Transverse colon (tissue), 4 donors: ENCODE results near the gene EGLN2. TPM values are rescaled to one million over a fixed set of nuclear protein-coding genes. Genes with fewer than 3 reads are reported as not detected.
A peak's percentile ranks its signal among the peaks of the same experiment; 100 is the strongest.

Experiments
- DNase-seq: peaks from one replicate; pipeline ENCODE4 v3.0.0-alpha.2; 2019
- H3K27ac ChIP-seq, 4 donors: fragments of 200-600 bp; sonication (generic); 2 replicates each; pipeline ENCODE4 v1.5.1; 2016 to 2018; ENCODE audit warnings: inconsistent platforms in 4 of 4
- H3K27me3 ChIP-seq: fragments of 200-600 bp; sonication (generic); 2 replicates; pipeline ENCODE4 v1.5.1; 2017; ENCODE audit warnings: inconsistent platforms
- H3K36me3 ChIP-seq, 4 donors: fragments of 200-600 bp; sonication (generic); 2 replicates each; pipeline ENCODE4 v1.5.1; 2017 to 2019; ENCODE audit warnings: inconsistent platforms in 4 of 4
- H3K4me1 ChIP-seq, 4 donors: fragments of 200-600 bp; sonication (generic); 2 replicates each; pipeline ENCODE4 v1.5.1; 2017 to 2020; ENCODE audit warnings: inconsistent platforms in 4 of 4
- H3K4me3 ChIP-seq, 4 donors: fragments of 200-600 bp; sonication (generic); 1 replicate in 1 of 4; 2 replicates in 3 of 4; pipeline versions ENCODE4 v1.5.1 to v1.6.1; 2017 to 2019; ENCODE audit warnings: inconsistent platforms in 4 of 4
- H3K9me3 ChIP-seq, 2 donors: fragments of 200-600 bp; sonication (generic); 2 replicates each; pipeline ENCODE4 v1.5.1; 2017 to 2019; ENCODE audit warnings: inconsistent platforms in 2 of 2
- EP300 ChIP-seq: sonication (generic); formaldehyde crosslinking; IDR thresholded peaks from one replicate; pipeline ENCODE4 v1.6.1; 2017; ENCODE audit warnings: antibody characterized with exemption, low read depth
- POLR2A ChIP-seq: fragments of 450-650 bp; IDR thresholded peaks from one replicate; pipeline ENCODE4 v1.6.1; 2016; ENCODE audit warnings: antibody characterized with exemption, mild to moderate bottlenecking, moderate library complexity
- POLR2AphosphoS5 ChIP-seq, 3 donors: sonication (generic); formaldehyde crosslinking; IDR thresholded peaks; one replicate each; pipeline ENCODE4 v1.6.1; 2016; ENCODE audit warnings: antibody characterized with exemption in 3 of 3
- WGBS, 2 donors: methylation state at CpG; one replicate each; pipeline ENCODE4 v1.1.5; 2018; ENCODE audit warnings: low coverage in 1 of 2; 5-methylcytosine and 5-hydroxymethylcytosine counted together
- in situ Hi-C, 4 donors: fragments of 200-750 bp; cut with MboI; loops; one replicate each; pipeline versions ENCODE4 v1.15.0 to v1.15.1; 2017; ENCODE audit warnings: low sequenced_read_pairs in 3 of 4, low pct_ligation_motif_present in 1 of 4, low pct_unique_long_range_greater_than_20kb in 1 of 4
- intact Hi-C: fragments of 100-400 bp; cut with DNase I; formaldehyde crosslinking; loops from one replicate; pipeline ENCODE4 v1.15.1; 2023; ENCODE audit warnings: low total_unique reads
- total RNA-seq, 4 donors: library from RNA; depleted of rRNA; stranded (reverse); fragments of >200 nt; gene quantifications; one replicate each; pipeline ENCODE4 v1.1.0, GENCODE V29; 2016
- TF ChIP-seq, protein P1 (sequence below), 5 experiments: fragments of 200-600 bp in 3 of 5; fragments of 450-650 bp in 2 of 5; sonication (generic) in 3 of 5; IDR thresholded peaks; 1 replicate in 2 of 5; 2 replicates in 3 of 5; pipeline ENCODE4 v1.5.1; 2016 to 2017; ENCODE audit warnings: antibody characterized with exemption in 5 of 5, inconsistent platforms in 3 of 5, mild to moderate bottlenecking in 2 of 5, moderate library complexity in 1 of 5

The EGLN2 gene
- total RNA-seq, 4 donors from 2014 or later, result 102 to 123 (median 115) TPM

DNA sequence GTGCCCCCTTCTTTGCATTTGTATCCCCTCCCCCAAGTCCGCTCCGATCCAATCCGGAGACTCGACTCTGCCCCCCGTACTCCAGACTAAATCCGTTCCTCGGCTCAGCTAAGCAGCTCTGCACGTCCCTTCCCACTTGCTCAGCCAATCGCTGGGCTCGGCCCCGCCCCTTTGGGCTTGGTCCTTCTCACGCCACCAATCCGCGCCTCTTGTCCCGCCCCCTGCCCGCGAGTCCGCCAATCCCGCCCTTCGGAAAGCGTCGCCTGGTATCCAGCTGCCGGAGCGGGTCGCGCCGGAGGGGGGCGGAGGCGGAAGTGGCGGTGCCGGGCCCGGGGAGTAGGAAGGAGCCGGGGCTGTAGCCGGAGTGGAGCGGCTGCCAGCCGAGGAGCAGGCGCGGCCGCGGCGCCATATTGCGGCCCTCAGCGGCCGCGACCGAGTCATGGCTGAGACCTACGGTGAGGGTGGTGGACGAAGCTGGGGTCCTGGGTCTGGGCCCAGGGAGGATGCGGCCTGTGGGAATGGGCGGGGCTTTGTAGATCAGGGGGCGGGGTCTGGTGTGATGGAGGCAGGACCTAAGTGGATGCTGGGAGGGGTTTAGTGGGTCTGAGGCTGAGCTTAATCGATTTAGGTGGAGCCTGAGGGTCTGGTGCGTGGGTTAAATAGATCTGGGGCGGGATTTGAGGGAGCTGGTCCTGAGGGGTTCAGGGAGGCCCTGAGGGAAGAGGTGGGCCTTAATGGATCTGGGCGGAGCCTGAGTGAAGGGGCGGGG, 20.9 kb upstream of the EGLN2 start, which contains the start of gene RAB4B:
Gene RAB4B (plus strand): TSS at position 311 of the 769 bp plus-strand sequence. CDS start 129 bp downstream, at position 440.
- Histone ChIP-seq H3K27ac (peak within 1 kb of the TSS; percentile 97 to 99 (median 98)), H3K4me3 (peak within 1 kb of the TSS; percentile 52 to 88 (median 74)), H3K36me3 (no peaks in the 10 kb centered on the region), H3K4me1 (peaks cover 13 to 22% (median 15%) of the 10 kb centered on the region in 4 donors), H3K27me3 (no peaks in the 10 kb centered on the region), H3K9me3 (no peaks in the 10 kb centered on the region)
- peak; percentile 100 for DNase-seq
- in situ Hi-C loops (no loop called here), intact Hi-C loops (no loop called here)
- WGBS, 2 donors, result 0% methylated on average over 3 to 47 of the region's 56 CpGs
- no peak for TF ChIP-seq EP300
- TF ChIP-seq POLR2AphosphoS5 (IDR thresholded peaks at IDR 0.05), result peak; percentile 87 to 94 (median 89)
- TF ChIP-seq POLR2A, result peak; percentile 94
- TF ChIP-seq, protein P1, sequence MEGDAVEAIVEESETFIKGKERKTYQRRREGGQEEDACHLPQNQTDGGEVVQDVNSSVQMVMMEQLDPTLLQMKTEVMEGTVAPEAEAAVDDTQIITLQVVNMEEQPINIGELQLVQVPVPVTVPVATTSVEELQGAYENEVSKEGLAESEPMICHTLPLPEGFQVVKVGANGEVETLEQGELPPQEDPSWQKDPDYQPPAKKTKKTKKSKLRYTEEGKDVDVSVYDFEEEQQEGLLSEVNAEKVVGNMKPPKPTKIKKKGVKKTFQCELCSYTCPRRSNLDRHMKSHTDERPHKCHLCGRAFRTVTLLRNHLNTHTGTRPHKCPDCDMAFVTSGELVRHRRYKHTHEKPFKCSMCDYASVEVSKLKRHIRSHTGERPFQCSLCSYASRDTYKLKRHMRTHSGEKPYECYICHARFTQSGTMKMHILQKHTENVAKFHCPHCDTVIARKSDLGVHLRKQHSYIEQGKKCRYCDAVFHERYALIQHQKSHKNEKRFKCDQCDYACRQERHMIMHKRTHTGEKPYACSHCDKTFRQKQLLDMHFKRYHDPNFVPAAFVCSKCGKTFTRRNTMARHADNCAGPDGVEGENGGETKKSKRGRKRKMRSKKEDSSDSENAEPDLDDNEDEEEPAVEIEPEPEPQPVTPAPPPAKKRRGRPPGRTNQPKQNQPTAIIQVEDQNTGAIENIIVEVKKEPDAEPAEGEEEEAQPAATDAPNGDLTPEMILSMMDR (IDR thresholded peaks at IDR 0.05), result peak in 2 of 5 experiments; percentile 28 to 51

DNA sequence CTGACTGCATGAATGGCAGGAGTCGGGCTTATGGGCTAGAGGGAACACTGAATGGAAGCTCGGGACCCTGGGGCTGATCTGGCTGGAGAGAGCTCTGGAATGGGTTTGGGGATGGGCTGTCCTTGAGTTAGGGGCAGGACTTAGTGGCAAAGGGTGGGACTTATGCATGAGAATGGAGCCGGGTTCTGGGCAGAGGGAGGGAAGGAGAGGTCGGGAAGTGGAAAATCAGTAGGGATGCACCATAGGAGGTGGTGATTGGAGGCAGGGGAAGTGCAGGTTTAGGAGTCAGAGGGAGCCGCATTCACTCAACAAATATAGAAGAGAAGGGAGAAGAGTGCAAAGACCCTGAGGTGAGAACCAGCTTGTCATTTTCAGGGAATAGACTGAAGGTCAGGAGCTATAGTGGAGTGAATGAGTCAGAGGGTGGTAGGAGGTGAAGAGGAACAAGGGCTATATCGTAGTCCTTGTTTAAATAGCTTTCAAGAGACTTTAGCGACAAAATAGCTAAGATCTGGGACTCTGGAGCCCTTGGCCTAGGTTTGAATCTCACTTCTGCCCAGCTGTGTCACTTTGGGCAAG, 20.2 kb upstream of the EGLN2 start:
- DNase-seq, result no peak
- TF ChIP-seq, protein P1 (IDR thresholded peaks at IDR 0.05), result no peak
- no peak for TF ChIP-seq EP300
- TF ChIP-seq POLR2AphosphoS5 (IDR thresholded peaks at IDR 0.05), result no peak
- no peak for TF ChIP-seq POLR2A

DNA sequence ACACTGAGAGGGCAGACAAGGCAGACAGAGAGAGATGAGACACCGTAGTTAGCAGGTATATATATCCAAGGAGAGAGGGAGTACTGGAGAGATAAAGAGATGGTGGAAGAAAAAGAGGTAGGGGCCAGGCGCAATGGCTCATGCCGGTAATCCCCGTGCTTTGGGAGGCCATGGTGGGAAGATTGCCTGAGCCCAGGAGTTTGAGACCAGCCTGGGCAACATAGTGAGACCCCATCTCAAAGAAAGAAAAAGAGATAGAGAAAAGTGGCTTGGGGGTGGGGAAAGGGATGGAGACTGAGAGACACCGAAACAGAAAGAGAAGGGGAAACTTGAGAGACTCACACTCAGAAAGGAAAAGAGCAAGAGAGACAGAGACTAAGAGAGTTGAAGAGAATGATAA, 18.4 kb upstream of the EGLN2 start:
- H3K27me3 ChIP-seq, result no peaks in the 10 kb centered on the region
- intact Hi-C loops, result no loop called here
- 89 to 93% methylated on average over 5 of the region's 5 CpGs for WGBS, 2 donors

More for the DNA sequence above, 20.2 kb upstream of the EGLN2 start:
- WGBS, 2 donors, result 11 to 12% methylated on average over 3 to 7 of the region's 7 CpGs
- in situ Hi-C loops, result no loop called here
- Histone ChIP-seq H3K36me3 (no peaks in the 10 kb centered on the region), H3K9me3 (no peaks in the 10 kb centered on the region), H3K27ac (peak overlapping the region; percentile 97 to 99 (median 98)), H3K4me1 (peaks cover 13 to 22% (median 15%) of the 10 kb centered on the region in 4 donors), H3K27me3 (no peaks in the 10 kb centered on the region), H3K4me3 (peak overlapping the region; percentile 52 to 88 (median 74))
- intact Hi-C loops, result no loop called here

DNA sequence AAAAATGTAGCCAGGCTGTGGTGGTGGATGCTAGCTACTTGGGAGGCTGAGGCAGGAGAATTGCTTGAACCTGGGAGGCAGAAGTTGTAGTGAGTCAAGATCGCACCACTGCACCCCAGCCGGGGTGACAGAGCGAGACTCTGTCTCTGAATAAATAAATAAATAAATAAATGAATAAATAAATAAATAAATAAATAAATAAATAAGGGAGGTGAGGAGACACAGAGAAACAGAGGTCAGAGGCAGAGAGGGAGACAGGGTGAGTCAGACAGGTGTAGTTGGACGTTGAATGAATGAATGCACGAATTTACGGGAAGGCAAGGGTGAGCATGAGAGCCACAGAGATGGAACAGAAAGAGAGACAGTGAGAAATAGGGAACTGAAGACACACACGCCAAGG, 17.9 kb upstream of the EGLN2 start:
- Histone ChIP-seq H3K4me1 (peaks cover 13 to 22% (median 15%) of the 10 kb centered on the region in 4 donors), H3K27me3 (no peaks in the 10 kb centered on the region), H3K36me3 (no peaks in the 10 kb centered on the region), H3K27ac (no peak overlapping the region), H3K4me3 (no peak overlapping the region), H3K9me3 (no peaks in the 10 kb centered on the region)
- WGBS, 2 donors, result 92 to 95% methylated on average over 7 of the region's 7 CpGs
- TF ChIP-seq, protein P1 (IDR thresholded peaks at IDR 0.05), result no peak
- TF ChIP-seq EP300 (no peak), POLR2A (no peak), POLR2AphosphoS5 (IDR thresholded peaks at IDR 0.05) (no peak)
- in situ Hi-C loops, result no loop called here
- no peak for DNase-seq
- intact Hi-C loops, result no loop called here

More for the DNA sequence above, 18.4 kb upstream of the EGLN2 start:
- Histone ChIP-seq H3K27ac (no peak overlapping the region), H3K36me3 (no peaks in the 10 kb centered on the region), H3K9me3 (no peaks in the 10 kb centered on the region), H3K4me3 (no peak overlapping the region), H3K4me1 (peaks cover 13 to 22% (median 15%) of the 10 kb centered on the region in 4 donors)
- DNase-seq, result no peak
- in situ Hi-C loops, result no loop called here
- TF ChIP-seq EP300, result no peak
- TF ChIP-seq POLR2A, result no peak
- TF ChIP-seq, protein P1 (IDR thresholded peaks at IDR 0.05), result no peak
- TF ChIP-seq POLR2AphosphoS5 (IDR thresholded peaks at IDR 0.05), result no peak
